Measurements from ENCODE around the gene NLRX1. TPM values are rescaled to one million over a fixed set of nuclear protein-coding genes. Genes with fewer than 3 reads are reported as not detected.
"Not testable (repeated sequence)": the region's sequence is repeated elsewhere in the genome, so short reads cannot be mapped to it uniquely, and the experiment has no call there.

Gene NLRX1
- total RNA-seq, 1 donor from 2014 or later: 18.4 TPM

GRCh38 chr11:119209186-119209585 lies 40.7 kb downstream of the NLRX1 start:
- no peak for DNase-seq

GRCh38 chr11:119210050-119210449 lies 41.5 kb downstream of the NLRX1 start:
- no peak for DNase-seq

GRCh38 chr11:119218141-119218878 lies 49.8 kb downstream of the NLRX1 start:
- DNase-seq: peak; percentile 72

GRCh38 chr11:119222308-119222707 lies 53.8 kb downstream of the NLRX1 start:
- DNase-seq: peak; percentile 71

- no peak for DNase-seq
Observed at GRCh38 chr11:119222891-119223290, 54.4 kb downstream of the NLRX1 start.

- no peak for DNase-seq
Observed at GRCh38 chr11:119223856-119224255, 55.3 kb downstream of the NLRX1 start.

- DNase-seq: not testable (repeated sequence)
Observed at GRCh38 chr11:119228535-119229287, 60.2 kb downstream of the NLRX1 start.

GRCh38 chr11:119229288-119229672 lies 60.8 kb downstream of the NLRX1 start:
- no peak for DNase-seq

- DNase-seq: no peak
Observed at GRCh38 chr11:119229741-119230140, 61.2 kb downstream of the NLRX1 start.

Other genes starting within 250 kb of the NLRX1 start
- gene BCL9L, start 242.8 kb upstream of the NLRX1 start, total RNA-seq: 7.1 and 18.8 TPM in 2 replicates
- gene UPK2, start 212.4 kb upstream of the NLRX1 start, total RNA-seq: not detected in 2 replicates
- not detected in 2 replicates for gene FOXR1, start 197.0 kb upstream of the NLRX1 start, total RNA-seq
- gene CENATAC, start 170.6 kb upstream of the NLRX1 start, total RNA-seq: 9.7 and 21.6 TPM in 2 replicates
- gene RPS25, start 150.4 kb upstream of the NLRX1 start, total RNA-seq: 1,092 and 1,791 TPM in 2 replicates
- gene TRAPPC4, start 150.0 kb upstream of the NLRX1 start, total RNA-seq: 90.2 and 116 TPM in 2 replicates
- 18.4 and 27.3 TPM in 2 replicates for gene SLC37A4, start 137.8 kb upstream of the NLRX1 start, total RNA-seq
- gene HYOU1, start 111.5 kb upstream of the NLRX1 start, total RNA-seq: 194 and 353 TPM in 2 replicates
- 24.6 and 25.7 TPM in 2 replicates for gene VPS11, start 100.9 kb upstream of the NLRX1 start, total RNA-seq
- gene HMBS, start 83.8 kb upstream of the NLRX1 start, total RNA-seq: 3.4 and 11.2 TPM in 2 replicates
- 21.3 and 50.6 TPM in 2 replicates for gene DPAGT1, start 66.9 kb upstream of the NLRX1 start, total RNA-seq
- 2.2 and 5.6 TPM in 2 replicates for gene C2CD2L, start 61.4 kb upstream of the NLRX1 start, total RNA-seq
- gene HINFP, start 47.1 kb upstream of the NLRX1 start, total RNA-seq: 14.8 and 19.2 TPM in 2 replicates
- gene ABCG4, start 19.7 kb upstream of the NLRX1 start, total RNA-seq: 0.05 and 0.17 TPM in 2 replicates
- gene NHERF4, start 16.8 kb downstream of the NLRX1 start, total RNA-seq: not detected in 2 replicates
- gene CBL, start 37.6 kb downstream of the NLRX1 start, total RNA-seq: 13.8 and 22.8 TPM in 2 replicates
- 1,172 and 1,718 TPM in 2 replicates for gene MCAM, start 148.4 kb downstream of the NLRX1 start, total RNA-seq
- gene RNF26, start 165.8 kb downstream of the NLRX1 start, total RNA-seq: 3.2 and 16.8 TPM in 2 replicates
- 60.2 and 127 TPM in 2 replicates for gene C1QTNF5, start 172.2 kb downstream of the NLRX1 start, total RNA-seq
- not detected in 2 replicates for gene MFRP, start 178.0 kb downstream of the NLRX1 start, total RNA-seq
- 0.33 and 1.2 TPM in 2 replicates for gene USP2, start 213.0 kb downstream of the NLRX1 start, total RNA-seq

All from dermis blood vessel endothelial cell (primary cell).